PC-9 (cell line): ENCODE measurements around the gene PALS1. TPM values are rescaled to one million over a fixed set of nuclear protein-coding genes. Genes with fewer than 3 reads are reported as not detected.

Experiments used
- BruUV-seq: library from RNA; stranded (reverse); fragments of 400-500 nt; replicated peaks from 2 replicates; lab custom pipeline; 2021; lab: Mats Ljungman, UMichigan
- CTCF ChIA-PET: fragments of 300-600 bp; sonication (Branson Sonifier 250); formaldehyde crosslinking; loops from one replicate; lab custom pipeline; 2022; ENCODE audit warnings: antibody characterized with exemption; lab: Charles Lee
- POLR2A ChIA-PET: fragments of 300-600 bp; sonication (Branson Sonifier 250); formaldehyde crosslinking; loops from one replicate; lab custom pipeline; 2022; ENCODE audit warnings: antibody characterized with exemption; ENCODE audit not compliant: unreplicated experiment; lab: Charles Lee
- DNase-seq, 2 experiments: peaks; one replicate each; pipeline versions ENCODE4 v3.0.0 to v3.0.0-alpha.2; 2015 to 2022; ENCODE audit warnings: mixed read lengths in 1 of 2
- H2AFZ ChIP-seq: fragments of 200-600 bp; sonication (generic); 2 replicates; pipeline ENCODE4 v1.8.1; 2017; ENCODE audit warnings: antibody characterized with exemption
- H3F3A ChIP-seq: fragments of 200-600 bp; sonication (generic); 2 replicates; pipeline ENCODE4 v1.8.1; 2017; ENCODE audit warnings: antibody characterized with exemption, mild to moderate bottlenecking, low read depth; ENCODE audit not compliant: insufficient read depth
- H3K27ac ChIP-seq: fragments of 200-600 bp; sonication (generic); 2 replicates; pipeline ENCODE4 v1.6.1; 2016; ENCODE audit warnings: mixed run types
- H3K27me3 ChIP-seq: fragments of 200-600 bp; sonication (generic); 2 replicates; pipeline ENCODE4 v1.6.1; 2016; ENCODE audit warnings: low read depth, mixed run types; ENCODE audit not compliant: insufficient read depth
- H3K36me3 ChIP-seq: fragments of 200-600 bp; sonication (generic); 2 replicates; pipeline ENCODE4 v1.6.1; 2016; ENCODE audit warnings: low read depth, mixed run types
- H3K4me1 ChIP-seq: fragments of 200-600 bp; sonication (generic); replicated peaks from 2 replicates; pipeline ENCODE4 v1.6.1; 2016; ENCODE audit warnings: mixed run types; ENCODE audit not compliant: insufficient read depth
- H3K4me2 ChIP-seq: fragments of 200-600 bp; sonication (generic); 2 replicates; pipeline ENCODE4 v1.6.1; 2017; ENCODE audit warnings: mixed run types
- H3K4me3 ChIP-seq: fragments of 200-600 bp; sonication (generic); 2 replicates; pipeline ENCODE4 v1.6.1; 2016; ENCODE audit warnings: mixed run types
- H3K79me2 ChIP-seq: fragments of 200-600 bp; sonication (generic); 2 replicates; pipeline ENCODE4 v1.6.1; 2017; ENCODE audit warnings: low read depth, mixed run types
- H3K9me2 ChIP-seq: fragments of 200-600 bp; sonication (generic); 2 replicates; pipeline ENCODE4 v1.8.1; 2017; ENCODE audit warnings: mild to moderate bottlenecking; ENCODE audit not compliant: insufficient read depth
- H3K9me3 ChIP-seq: fragments of 200-600 bp; sonication (generic); 2 replicates; pipeline ENCODE4 v1.8.1; 2016; ENCODE audit warnings: low read depth; ENCODE audit not compliant: insufficient read depth
- H4K20me1 ChIP-seq: fragments of 200-600 bp; sonication (generic); 2 replicates; pipeline ENCODE4 v1.8.1; 2017; ENCODE audit not compliant: insufficient read depth
- CTCF ChIP-seq: fragments of 200-600 bp; sonication (generic); conservative IDR thresholded peaks from 2 replicates; pipeline ENCODE4 v1.6.1; 2017; ENCODE audit warnings: mixed run types, antibody characterized with exemption, mild to moderate bottlenecking, moderate library complexity
- EZH2 ChIP-seq: fragments of 200-600 bp; sonication (generic); IDR thresholded peaks from 2 replicates; pipeline ENCODE4 v1.8.0; 2017; ENCODE audit warnings: antibody characterized with exemption, low read depth
- intact Hi-C: fragments of 100-400 bp; cut with micrococcal nuclease; formaldehyde crosslinking; loops from one replicate; pipeline ENCODE4 v1.10.0; 2022; ENCODE audit not compliant: unreplicated experiment
- total RNA-seq: library from RNA; stranded (reverse); gene quantifications from 2 replicates; pipeline ENCODE4 v1.2.3, GENCODE V29; 2021

The PALS1 gene
- total RNA-seq, 1 experiment from 2014 or later, result 94.7 TPM

GRCh38 chr14:67257906-67258305 lies 16.7 kb downstream of the PALS1 start:
- peaks cover 73% of the 10 kb centered on the region for H3K79me2 ChIP-seq
- TF ChIP-seq EZH2 (no peak), CTCF (no peak)
- H3K4me3 ChIP-seq, result no peak overlapping the region
- BruUV-seq, result no TSS peak
- no peak overlapping the region for H3K4me2 ChIP-seq
- H3F3A ChIP-seq, result 0 out of 2 replicates have a peak, but pooled peaks cover 5% of the 10 kb centered on the region
- intact Hi-C loops, result no loop called here
- no peaks in the 10 kb centered on the region for H3K4me1 ChIP-seq
- no peak for DNase-seq
- no peaks in the 10 kb centered on the region; the same call in 1 of the 2 replicates for H3K36me3 ChIP-seq
- H3K27me3 ChIP-seq, result no peaks in the 10 kb centered on the region
- H3K9me3 ChIP-seq, result no peaks in the 10 kb centered on the region
- no peak overlapping the region for H2AFZ ChIP-seq
- H3K27ac ChIP-seq, result no peak overlapping the region
- H4K20me1 ChIP-seq, result peaks cover 31% of the 10 kb centered on the region
- ChIA-PET POLR2A (no interaction called here), CTCF (no interaction called here)
- H3K9me2 ChIP-seq, result no peaks in the 10 kb centered on the region

DNA sequence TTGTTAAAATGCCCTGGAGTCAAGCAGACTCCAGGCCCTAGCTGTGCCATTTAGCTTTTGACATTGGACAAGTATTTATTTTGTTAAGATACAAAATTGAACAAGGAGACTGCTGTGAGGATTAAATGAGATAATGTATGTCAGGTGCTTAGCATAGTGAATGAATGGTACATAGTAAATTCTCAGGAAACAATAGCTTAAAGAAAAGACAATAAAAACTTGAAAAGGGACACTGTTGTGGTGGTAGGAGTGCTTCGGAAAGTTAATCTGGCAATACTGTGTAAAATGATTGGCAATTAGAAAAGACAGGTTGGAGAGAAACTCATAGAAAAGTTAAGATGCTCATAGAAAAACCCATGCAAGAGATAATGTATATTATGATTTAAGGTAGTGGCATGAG lies 19.7 kb downstream of the PALS1 start:
- no peak for DNase-seq
- ChIA-PET CTCF (no interaction called here), POLR2A (no interaction called here)
- Histone ChIP-seq H3K4me1 (peaks cover 4% of the 10 kb centered on the region), H3K36me3 (no peaks in the 10 kb centered on the region; the same call in 1 of the 2 replicates), H2AFZ (no peak overlapping the region), H4K20me1 (peaks cover 33% of the 10 kb centered on the region), H3K4me3 (no peak overlapping the region), H3K27me3 (no peaks in the 10 kb centered on the region), H3K9me2 (no peaks in the 10 kb centered on the region; the same call in 1 of the 2 replicates), H3K27ac (no peak overlapping the region), H3F3A (0 out of 2 replicates have a peak, but pooled peaks cover 5% of the 10 kb centered on the region), H3K79me2 (peaks cover 71% of the 10 kb centered on the region), H3K4me2 (no peak overlapping the region), H3K9me3 (no peaks in the 10 kb centered on the region)
- intact Hi-C loops, result no loop called here
- BruUV-seq, result no TSS peak
- no peak for TF ChIP-seq CTCF

DNA sequence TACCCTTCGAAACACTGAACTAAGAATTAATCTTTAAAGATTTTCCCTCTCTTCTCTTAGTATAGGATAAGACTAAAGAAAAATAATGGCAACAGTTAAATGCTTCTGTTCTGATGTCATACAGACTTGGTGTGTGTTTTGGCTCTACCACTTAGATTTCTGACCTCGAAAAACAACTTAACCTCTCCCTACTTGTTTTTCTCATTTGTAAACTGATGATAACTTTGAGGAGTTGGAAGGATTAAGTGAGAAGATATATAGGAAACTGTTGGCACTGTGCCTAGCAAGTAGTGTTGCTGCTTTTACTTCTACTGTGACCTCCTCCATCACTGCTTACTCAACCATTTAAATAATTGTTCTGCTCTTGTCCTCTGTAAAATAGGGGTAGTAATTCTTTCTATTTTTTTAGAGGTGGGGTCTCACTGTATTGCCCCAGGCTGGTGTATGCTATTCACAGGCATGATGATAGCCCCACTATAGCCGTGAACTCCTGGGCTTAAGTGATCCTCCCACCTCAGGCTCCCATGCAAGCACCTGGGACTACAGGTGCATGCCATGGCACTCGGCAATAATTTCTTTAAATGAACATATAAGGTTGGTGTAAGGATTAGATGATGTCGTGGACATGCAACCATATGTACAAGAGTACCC lies 22.4 kb downstream of the PALS1 start:
- peaks cover 75% of the 10 kb centered on the region for H3K79me2 ChIP-seq

More for the DNA sequence above, 22.4 kb downstream of the PALS1 start:
- TF ChIP-seq CTCF (no peak), EZH2 (no peak)
- H3K4me1 ChIP-seq, result peaks cover 4% of the 10 kb centered on the region
- intact Hi-C loops, result no loop called here
- ChIA-PET POLR2A (no interaction called here), CTCF (no interaction called here)
- 0 out of 2 replicates have a peak, but pooled peaks cover 5% of the 10 kb centered on the region for H3F3A ChIP-seq
- H2AFZ ChIP-seq, result no peak overlapping the region
- H3K4me3 ChIP-seq, result no peak overlapping the region
- H4K20me1 ChIP-seq, result peaks cover 44% of the 10 kb centered on the region
- no peak overlapping the region for H3K4me2 ChIP-seq
- H3K9me3 ChIP-seq, result no peaks in the 10 kb centered on the region
- BruUV-seq, result no TSS peak
- no peak overlapping the region for H3K27ac ChIP-seq
- no peak for DNase-seq
- H3K36me3 ChIP-seq, result no peaks in the 10 kb centered on the region; the same call in 1 of the 2 replicates
- H3K27me3 ChIP-seq, result no peaks in the 10 kb centered on the region
- no peaks in the 10 kb centered on the region; the same call in 1 of the 2 replicates for H3K9me2 ChIP-seq
